PFSK-1 (cell line): ENCODE data around the gene IL1A.

Source experiments
- FOXP2 ChIP-seq: optimal IDR thresholded peaks from 2 replicates; pipeline ENCODE3; 2011; ENCODE audit warnings: borderline replicate concordance, control low read depth, inconsistent platforms; ENCODE audit not compliant: insufficient read depth; ENCODE audit errors: extremely low read length, extremely low read depth
- POLR2AphosphoS5 ChIP-seq: IDR thresholded peaks from 2 replicates; pipeline ENCODE4 v1.6.1; 2012; ENCODE audit warnings: low read depth, mild to moderate bottlenecking, control low read depth, low read length, moderate library complexity
- REST ChIP-seq, 2 experiments: IDR thresholded peaks; 2 replicates each; pipeline versions ENCODE4 v1.6.1 to v1.8.0; 2011 to 2012; ENCODE audit warnings: low read depth in 2 of 2, low read length in 2 of 2, control low read depth in 1 of 2, inconsistent platforms in 1 of 2, mild to moderate bottlenecking in 1 of 2, moderate library complexity in 1 of 2; ENCODE audit not compliant: insufficient read depth in 1 of 2
- SIN3A ChIP-seq: IDR thresholded peaks from 2 replicates; pipeline ENCODE4 v1.6.1; 2012; ENCODE audit warnings: mild to moderate bottlenecking, low read length, moderate library complexity, borderline replicate concordance; ENCODE audit not compliant: insufficient read depth
- TAF1 ChIP-seq: IDR thresholded peaks from 2 replicates; pipeline ENCODE4 v1.6.1; 2012; ENCODE audit warnings: low read length, control low read depth, borderline replicate concordance; ENCODE audit not compliant: insufficient read depth

The IL1A gene

GRCh38 chr2:112737542-112738232, 46.6 kb downstream of the IL1A start:
- TF ChIP-seq FOXP2 = no peak

- TF ChIP-seq SIN3A = no peak
- TF ChIP-seq REST (IDR thresholded peaks at IDR 0.05; ENCODE audit: insufficient read depth in 1 of 2, low read depth in 2 of 2, low read length in 2 of 2) = no peak
- TF ChIP-seq TAF1 = no peak
- TF ChIP-seq FOXP2 = no peak
- TF ChIP-seq POLR2AphosphoS5 = no peak
Measured at GRCh38 chr2:112733871-112734270, 50.4 kb downstream of the IL1A start.

- TF ChIP-seq TAF1 = no peak
- TF ChIP-seq SIN3A = no peak
- TF ChIP-seq POLR2AphosphoS5 = no peak
- no peak for TF ChIP-seq REST (IDR thresholded peaks at IDR 0.05; ENCODE audit: insufficient read depth in 1 of 2, low read depth in 2 of 2, low read length in 2 of 2)
- TF ChIP-seq FOXP2 = no peak
Measured at GRCh38 chr2:112733456-112733855, 50.8 kb downstream of the IL1A start.

- no peak for TF ChIP-seq FOXP2
- TF ChIP-seq SIN3A = no peak
- no peak for TF ChIP-seq REST (IDR thresholded peaks at IDR 0.05; ENCODE audit: insufficient read depth in 1 of 2, low read depth in 2 of 2, low read length in 2 of 2)
- no peak for TF ChIP-seq TAF1
- no peak for TF ChIP-seq POLR2AphosphoS5
Measured at GRCh38 chr2:112731479-112731878, 52.8 kb downstream of the IL1A start.

GRCh38 chr2:112730791-112731190, 53.5 kb downstream of the IL1A start:
- TF ChIP-seq FOXP2 (no peak), TAF1 (no peak), SIN3A (no peak), POLR2AphosphoS5 (no peak)

- TF ChIP-seq FOXP2 (no peak), SIN3A (no peak), REST (IDR thresholded peaks at IDR 0.05; ENCODE audit: insufficient read depth in 1 of 2, low read depth in 2 of 2, low read length in 2 of 2) (no peak), TAF1 (no peak), POLR2AphosphoS5 (no peak)
Measured at GRCh38 chr2:112730216-112730615, 54.1 kb downstream of the IL1A start.
